ENCODE data around the gene PPP2R1B.

The PPP2R1B gene

GRCh38 chr11:111684251-111684650 lies 81.9 kb downstream of the PPP2R1B start:
- DNase-seq = no peak

DNA sequence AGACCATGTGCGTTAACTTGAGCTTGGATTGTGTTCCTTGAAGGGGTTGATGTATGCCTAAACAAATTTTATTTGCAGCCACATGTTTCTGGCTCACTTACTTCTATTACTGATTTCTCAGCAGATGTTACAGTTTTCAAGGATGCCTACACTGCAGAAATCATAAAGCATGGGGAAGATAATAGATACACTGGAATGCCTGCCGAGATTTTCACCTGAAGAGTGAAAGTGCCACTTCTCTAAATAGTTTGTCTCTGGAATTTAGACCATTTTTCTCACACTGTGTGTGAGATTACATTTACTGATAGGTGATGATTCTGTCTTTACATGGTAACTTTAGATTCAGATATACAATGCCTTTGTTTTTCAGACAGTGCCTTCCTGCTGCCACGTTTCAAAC lies 82.4 kb downstream of the PPP2R1B start:
- no peak for DNase-seq

GRCh38 chr11:111680486-111681175 lies 85.6 kb downstream of the PPP2R1B start:
- no peak for DNase-seq
